GM19193 (cell line): Measurements from ENCODE around the gene TCP11.

Experiments used
- POLR2A ChIP-seq: IDR thresholded peaks from 4 replicates; pipeline ENCODE4 v1.6.1; 2011; ENCODE audit not compliant: insufficient read depth, insufficient read length; ENCODE audit errors: extremely low read depth

Gene TCP11

DNA sequence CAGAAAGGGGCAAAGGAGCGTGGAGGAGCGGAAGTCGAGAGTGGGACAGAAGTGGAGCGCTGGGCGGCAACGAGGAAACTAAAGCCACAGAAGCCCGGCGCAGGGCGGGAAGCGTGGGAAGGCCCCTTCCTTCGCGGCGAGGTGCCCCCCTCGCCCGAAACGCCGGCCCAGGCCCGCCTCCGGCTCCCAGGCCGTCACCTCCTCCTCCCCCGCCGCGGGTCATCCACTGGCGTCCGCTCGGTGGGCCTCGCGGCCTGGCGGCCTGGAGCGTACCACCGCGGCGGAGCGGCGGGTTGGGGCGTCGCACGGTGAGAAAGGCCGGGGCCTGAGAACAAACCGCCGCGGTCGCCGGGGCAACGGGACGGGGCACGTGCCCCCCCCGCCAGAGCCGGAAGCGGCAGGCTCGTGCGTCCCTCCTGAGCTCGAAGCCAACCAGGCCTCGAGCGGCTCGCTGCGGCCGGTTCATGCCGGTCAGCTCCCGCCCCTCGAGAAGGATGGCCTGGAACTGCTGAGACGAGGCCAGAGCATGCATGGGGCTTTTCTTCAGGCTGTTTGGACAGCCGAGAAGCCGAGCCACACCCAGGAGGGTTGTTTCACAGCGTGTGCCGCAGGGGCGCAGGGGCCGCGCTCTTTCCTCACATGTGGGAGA, at the start of gene TCP11:
TSS of gene TCP11 (minus strand) at position 333 of the 649 bp plus-strand sequence. CDS start 469 bp downstream, outside the sequence.
- TF ChIP-seq POLR2A = no peak

DNA sequence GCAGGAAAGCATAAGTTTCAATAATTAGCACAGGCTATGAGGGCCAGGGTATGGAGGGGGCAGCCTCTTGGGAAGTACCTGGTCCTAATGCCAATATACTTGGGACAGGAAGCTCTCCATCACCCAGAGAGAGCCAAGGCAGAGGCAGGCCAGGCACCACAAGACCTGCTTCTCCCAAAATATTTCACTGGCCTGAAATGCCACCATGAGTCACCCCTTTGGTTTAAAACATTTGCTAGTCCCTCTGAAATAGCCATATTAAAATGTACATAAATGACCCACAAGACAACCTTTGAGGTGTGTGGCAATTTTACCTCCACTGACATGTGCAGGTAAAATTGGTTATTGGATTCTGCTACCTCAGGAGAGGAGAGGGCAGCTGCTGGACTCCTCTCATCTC, 49.2 kb upstream of the TCP11 start:
- no peak for TF ChIP-seq POLR2A

DNA sequence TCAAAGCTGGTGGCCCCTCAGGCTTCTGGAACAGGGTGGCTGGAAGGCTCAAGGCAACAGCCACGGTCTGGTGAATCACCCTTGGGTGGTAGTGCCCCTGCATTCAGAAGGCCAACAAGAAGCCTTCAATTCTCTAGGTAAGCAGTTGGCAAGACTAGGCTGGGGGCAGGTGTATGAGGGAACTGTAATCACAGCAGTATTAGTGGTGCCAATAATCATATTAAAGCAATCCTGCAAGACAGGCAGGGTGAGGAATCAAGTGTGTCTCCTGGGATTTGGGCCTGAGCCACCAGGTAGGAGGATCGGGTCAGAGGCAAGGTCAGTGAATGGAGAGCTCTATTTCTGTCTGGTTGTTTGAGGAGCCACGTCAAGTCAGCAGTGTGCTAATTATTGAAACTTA, 47.7 kb upstream of the TCP11 start:
- no peak for TF ChIP-seq POLR2A

- TF ChIP-seq POLR2A = no peak
Measured at GRCh38 chr6:35186571-35186970, 45.4 kb upstream of the TCP11 start.

- no peak for TF ChIP-seq POLR2A
Measured at GRCh38 chr6:35185971-35186370, 44.8 kb upstream of the TCP11 start.

GRCh38 chr6:35185302-35185681, 44.2 kb upstream of the TCP11 start:
- TF ChIP-seq POLR2A = no peak

DNA sequence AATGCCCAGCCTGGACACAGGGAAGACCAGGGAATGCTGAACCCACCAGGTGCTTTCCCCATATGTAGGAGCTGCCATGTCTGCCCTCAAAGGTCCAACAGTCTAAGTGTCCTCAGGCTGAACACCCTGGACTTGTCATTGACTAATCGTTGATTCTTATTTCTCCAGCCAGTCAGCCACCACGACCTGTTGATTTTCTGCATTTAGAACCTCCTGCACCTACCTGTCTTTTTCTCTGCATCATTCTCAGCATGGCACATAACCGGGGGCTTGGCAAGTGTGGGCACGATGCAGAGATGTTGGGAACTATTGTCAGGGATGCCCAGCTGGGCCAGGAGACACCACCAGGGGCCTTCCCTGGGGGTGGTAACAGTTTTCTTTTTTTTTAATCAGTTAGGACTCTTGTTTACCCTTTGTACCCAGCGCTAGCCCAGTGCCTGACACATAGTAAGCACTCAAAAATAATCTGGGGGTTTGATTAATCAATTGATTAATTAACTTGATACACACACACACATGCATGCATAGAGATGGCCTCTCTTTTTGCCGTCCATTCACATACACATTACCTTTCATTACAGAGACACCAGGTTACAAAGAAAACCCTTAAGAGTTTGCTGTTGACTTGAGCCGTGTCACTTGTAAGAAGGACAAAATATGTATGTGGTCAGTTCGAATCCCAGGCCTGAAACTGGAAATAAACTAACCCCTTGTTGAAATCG, 43.6 kb upstream of the TCP11 start:
- TF ChIP-seq POLR2A = no peak

DNA sequence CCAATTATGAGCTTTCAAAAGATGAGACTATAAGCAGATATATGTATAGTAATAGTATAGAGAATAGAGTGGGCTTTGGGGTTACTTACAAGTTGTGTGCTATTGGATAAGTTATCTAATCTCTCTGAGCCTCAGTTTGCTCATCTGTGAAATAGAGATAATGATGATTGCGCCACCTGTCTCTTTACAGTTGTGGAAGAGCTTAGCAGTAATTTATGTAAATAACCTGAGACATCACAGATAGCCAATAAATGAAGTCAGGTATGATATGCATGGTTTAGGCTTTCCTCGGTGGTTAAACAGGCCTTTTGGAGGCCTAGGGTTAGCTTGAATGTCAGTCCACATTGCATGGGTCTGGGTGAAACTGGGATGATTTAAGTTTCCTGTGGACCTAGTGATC, 42.8 kb upstream of the TCP11 start:
- TF ChIP-seq POLR2A = no peak

DNA sequence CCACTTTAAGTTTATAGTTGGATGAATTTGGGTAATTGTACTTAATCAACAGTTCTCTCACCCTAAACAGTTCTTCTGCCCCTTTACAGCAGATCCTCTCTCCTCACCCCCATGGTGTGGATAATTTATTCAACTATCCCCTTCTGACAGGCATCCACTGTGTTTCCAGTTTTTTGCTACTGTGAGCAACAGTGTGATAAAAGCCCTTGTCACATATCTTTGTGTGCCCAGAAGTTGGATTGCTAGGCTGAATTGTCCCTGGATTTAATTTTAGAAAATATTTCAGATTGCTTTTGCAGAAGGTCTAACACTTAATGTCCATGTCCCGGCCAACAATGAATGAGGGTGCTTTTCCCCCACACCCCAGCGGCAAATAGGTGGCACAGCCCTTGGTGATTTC, 42.1 kb upstream of the TCP11 start:
- no peak for TF ChIP-seq POLR2A

DNA sequence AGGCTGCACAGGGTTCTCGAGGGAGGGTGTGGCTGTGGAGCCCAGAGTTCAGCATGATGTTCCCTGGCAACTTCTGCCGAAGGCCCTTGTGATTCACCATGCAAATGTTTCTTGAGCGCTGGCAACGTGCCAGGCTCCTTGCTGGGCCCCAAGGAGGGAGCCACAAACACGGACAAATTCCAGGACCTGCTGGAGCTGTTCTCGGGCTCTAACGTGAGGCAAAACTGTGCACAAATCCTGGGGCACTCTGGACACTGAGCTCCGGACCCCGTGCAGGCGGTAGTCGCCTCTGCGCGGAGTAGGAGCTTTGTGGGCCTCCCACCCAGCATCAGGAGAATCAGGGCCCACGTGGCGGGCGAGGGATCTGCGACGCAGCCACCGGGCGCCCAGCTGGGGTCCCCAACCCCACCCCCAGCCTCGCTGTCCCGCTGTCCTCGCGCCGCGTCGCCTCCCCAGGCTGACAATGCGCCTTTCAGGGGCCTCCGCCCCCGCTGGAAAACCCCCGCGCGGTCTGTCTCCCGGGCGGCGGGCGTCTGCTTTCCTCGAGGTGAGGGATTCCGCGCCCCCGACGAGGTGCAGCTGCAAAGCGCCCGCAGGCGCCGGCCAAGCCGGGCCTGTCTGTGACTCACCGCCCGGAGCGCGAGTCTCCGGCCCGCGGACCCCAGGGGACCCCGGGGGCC, 40.9 kb upstream of the TCP11 start:
- TF ChIP-seq POLR2A = no peak

DNA sequence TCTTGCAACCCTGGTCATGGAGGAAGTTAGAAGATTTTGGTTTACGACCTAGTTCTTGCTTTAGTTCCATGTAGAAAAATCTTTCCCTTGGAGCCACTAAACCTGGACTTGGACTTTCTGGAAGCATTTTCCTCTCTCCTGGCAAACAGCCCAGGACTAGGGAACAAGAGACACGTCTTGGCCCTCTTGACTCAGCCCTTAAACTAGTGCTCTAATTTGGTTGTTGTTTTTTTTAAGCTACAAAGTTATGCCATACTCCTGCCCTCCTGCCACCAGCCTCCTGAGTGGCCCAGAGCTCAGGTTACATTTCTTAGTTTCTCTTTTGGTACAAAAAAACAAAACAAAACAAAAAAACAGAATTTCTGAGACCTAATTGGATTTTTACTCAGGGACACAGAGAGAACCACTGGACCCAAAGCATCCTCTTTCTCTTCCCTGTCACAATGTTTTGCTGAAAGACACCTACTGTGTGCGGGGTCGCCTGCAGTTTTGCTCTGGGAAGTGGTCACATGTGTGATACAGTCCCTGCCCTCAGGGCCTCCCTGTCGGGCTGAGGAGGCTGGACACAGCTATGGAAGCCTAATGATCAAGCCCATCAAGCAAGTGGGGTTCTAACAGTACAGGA, 40.3 kb upstream of the TCP11 start:
- TF ChIP-seq POLR2A = no peak

- TF ChIP-seq POLR2A = no peak
Measured at GRCh38 chr6:35179901-35180535, 38.9 kb upstream of the TCP11 start.

GRCh38 chr6:35178932-35179832, 38.0 kb upstream of the TCP11 start:
- no peak for TF ChIP-seq POLR2A

DNA sequence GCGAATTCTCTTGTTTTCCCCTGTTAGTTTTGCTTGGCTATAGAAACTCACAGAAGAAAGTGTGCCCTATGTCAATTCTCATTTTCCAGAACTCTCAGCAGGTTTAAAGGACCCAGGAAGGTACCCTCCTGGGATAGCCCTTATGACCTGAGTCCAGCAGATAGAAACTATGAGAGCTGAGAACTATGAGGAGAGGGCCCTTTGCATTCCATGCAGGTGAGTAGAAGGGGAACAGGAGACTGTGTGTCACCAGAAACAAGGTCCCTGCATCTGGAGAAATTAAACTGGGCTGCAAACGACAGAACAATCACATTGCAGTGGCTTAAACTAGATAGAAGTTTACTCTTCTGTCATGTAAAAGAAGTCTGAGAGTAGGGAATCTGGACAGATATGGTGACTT, 36.9 kb upstream of the TCP11 start:
- no peak for TF ChIP-seq POLR2A
